GM19452 (cell line): Measurements from ENCODE around the gene GALNT13.
A peak's percentile ranks its signal among the peaks of the same experiment; 100 is the strongest.
"Not testable (repeated sequence)": the region's sequence is repeated elsewhere in the genome, so short reads cannot be mapped to it uniquely, and the experiment has no call there.

Experiments used
- ATAC-seq: cut with Tn5 transposase; IDR thresholded peaks from one replicate; pipeline ENCODE4 v1.9.1; 2021; ENCODE audit not compliant: unreplicated experiment

The GALNT13 gene

DNA sequence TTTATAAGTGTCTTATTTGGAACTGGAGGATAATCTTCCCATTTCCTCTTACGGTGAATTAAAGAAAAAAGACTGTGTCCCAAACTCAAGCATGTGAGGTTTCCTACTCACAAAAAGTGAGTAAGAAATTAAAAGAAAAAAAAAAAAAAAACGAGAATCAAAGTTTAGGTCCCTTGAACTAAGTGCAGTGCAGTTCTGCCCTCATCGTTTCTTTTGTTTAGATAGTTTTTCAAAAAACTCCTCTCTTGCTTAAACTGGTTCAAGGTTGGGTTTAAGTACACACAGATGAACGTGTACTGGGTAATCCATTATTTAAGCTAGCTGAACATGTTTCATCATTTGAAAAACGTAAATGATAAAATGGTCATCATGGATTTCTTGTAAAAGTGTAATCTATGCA, 590.9 kb downstream of the GALNT13 start:
- ATAC-seq: no peak

GRCh38 chr2:154466226-154466625, 594.5 kb downstream of the GALNT13 start:
- no peak for ATAC-seq

DNA sequence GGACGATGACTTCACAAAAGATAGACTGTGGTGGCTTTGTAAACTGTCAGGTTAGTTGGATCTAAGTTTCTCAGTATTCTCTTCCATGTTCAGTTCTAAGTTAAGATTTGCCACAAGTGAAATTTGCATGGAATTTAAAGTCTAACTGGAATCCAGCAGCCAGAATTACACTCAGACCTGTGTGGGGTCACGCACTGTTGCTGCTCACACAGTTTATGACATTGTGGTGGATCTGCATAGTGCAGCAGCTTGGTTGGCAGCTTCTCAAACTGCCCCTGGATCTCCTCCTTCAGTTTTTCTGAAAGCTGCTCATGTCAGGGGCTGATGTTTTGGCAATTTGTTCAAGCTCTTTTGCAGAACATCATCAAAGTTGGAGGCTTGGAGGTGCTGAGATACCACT, 598.7 kb downstream of the GALNT13 start:
- ATAC-seq: no peak

DNA sequence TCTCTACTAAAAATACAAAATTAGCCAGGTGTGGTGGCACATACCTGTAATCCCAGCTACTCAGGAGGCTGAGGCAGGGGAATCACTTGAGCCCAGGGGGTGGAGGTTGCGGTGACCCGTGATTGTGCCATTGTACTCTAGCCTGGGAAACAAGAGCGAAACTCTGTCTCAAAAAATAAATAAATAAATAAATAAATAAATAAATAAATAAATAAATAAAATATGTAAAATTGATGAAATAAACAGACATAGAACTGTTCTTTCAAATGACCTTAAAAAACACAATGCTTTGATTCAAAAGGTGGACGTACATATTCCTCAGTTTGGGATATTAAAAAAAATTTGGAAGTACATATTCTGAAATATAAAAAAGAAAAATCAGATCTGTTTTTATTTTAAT, 599.8 kb downstream of the GALNT13 start:
- ATAC-seq: not testable (repeated sequence)

DNA sequence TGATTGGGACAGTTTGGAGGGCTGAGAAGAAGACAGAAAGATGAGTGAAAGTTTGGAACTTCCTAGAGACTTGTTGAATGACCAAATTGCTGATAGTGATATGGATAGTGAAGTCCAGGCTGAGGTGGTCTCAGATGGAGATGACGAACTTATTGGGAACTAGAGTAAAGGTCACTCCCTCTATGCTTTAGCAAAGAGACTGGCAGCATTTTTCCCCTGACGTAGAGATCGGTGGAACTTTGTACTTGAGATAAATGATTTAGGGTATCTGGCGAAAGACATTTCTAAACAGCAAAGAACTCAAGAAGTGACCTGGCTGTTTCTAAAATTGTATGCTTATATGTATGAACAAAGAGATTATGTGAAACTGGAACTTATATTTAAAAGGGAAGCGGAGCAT, 605.6 kb downstream of the GALNT13 start:
- no peak for ATAC-seq

GRCh38 chr2:154480521-154480920, 608.8 kb downstream of the GALNT13 start:
- no peak for ATAC-seq

DNA sequence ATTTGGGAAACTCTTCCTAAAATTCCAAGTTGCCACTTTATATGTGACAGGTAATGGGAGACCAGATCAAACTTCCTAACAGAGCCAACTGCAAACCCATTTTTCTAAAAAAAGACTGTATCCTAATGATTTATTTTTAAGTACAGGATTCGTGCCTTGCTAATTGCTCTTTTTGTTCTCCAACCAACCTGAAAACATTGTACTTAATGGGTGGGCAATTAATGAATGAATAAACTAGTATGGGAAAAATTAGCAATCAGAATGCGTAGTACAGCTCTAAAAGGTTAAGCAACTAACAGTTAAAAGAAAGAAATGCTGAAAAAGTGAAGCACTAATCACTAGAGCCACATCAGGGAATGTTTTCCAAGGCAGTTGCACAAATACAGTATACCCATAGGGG, 609.6 kb downstream of the GALNT13 start:
- ATAC-seq: no peak

GRCh38 chr2:154484338-154485099, 612.8 kb downstream of the GALNT13 start:
- ATAC-seq: no peak

GRCh38 chr2:154488801-154489200, 617.1 kb downstream of the GALNT13 start:
- ATAC-seq: no peak

DNA sequence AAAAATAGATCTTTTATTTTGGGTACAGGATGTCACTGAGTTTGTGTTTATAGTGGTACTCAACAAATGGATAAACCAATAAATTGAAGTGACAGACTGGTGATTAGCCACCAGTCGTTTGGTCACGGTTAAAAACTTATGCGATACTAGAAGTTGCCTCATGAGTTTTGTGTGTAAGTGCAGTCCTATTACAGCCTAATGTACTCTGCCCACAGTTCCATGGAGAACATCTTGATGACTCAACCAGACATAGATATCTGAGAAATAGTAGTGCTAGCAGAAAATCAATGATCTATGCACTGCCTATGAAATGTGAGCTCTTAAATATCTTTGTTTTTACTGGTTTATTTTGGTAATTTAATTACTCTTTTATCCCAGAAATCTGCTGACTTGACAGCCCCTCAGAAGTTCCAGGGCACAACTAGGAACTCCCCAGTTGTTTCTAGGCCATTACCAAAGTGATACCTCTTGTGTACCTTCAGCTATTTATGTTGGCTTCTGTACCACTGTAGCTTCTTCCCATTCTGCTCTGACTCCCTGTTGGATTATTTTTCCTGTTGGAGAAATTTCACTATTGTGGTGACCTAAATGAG, 617.6 kb downstream of the GALNT13 start:
- ATAC-seq: no peak

- ATAC-seq: no peak
Observed at GRCh38 chr2:154490530-154490929, 618.8 kb downstream of the GALNT13 start.

DNA sequence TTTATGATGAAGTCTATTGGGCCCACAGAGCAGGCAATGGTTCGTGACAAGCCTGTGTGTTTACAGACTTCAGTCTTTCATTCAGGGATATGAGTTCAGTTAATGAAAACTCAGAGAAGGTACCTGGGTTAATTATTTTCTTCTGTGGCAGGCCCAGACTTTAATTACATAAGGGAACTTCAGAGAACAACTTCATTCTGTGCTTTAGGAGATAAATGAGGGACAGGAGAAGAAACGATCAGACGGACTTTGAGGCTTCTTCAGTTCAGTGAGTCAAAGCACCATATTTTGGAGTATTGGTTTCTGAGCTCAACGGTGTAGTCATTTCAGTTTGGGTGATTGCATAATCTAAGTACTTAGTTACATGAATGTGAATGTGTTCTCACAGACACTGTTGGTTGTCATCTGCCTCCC, 623.7 kb downstream of the GALNT13 start:
- peak; percentile 67 for ATAC-seq

- no peak for ATAC-seq
Observed at GRCh38 chr2:154497019-154497418, 625.3 kb downstream of the GALNT13 start.
